Mesodermal cell (in vitro differentiated cells): ENCODE data around the gene MAN2B1. TPM values are rescaled to one million over a fixed set of nuclear protein-coding genes. Genes with fewer than 3 reads are reported as not detected.
A peak's percentile ranks its signal among the peaks of the same experiment; 100 is the strongest.
"Not testable (repeated sequence)": the region's sequence is repeated elsewhere in the genome, so short reads cannot be mapped to it uniquely, and the experiment has no call there.

Experiments used
- H3K27ac ChIP-seq: 2 replicates; pipeline ENCODE4 v1.7.0; 2013; ENCODE audit warnings: mild to moderate bottlenecking, low read depth, low read length, moderate library complexity; ENCODE audit not compliant: severe bottlenecking
- H3K36me3 ChIP-seq: 2 replicates; pipeline ENCODE4 v1.7.1; 2013; ENCODE audit warnings: mild to moderate bottlenecking, low read length, moderate library complexity; ENCODE audit not compliant: control insufficient read depth, insufficient read depth
- H3K4me1 ChIP-seq: one replicate; pipeline ENCODE4 v1.7.1; 2013; ENCODE audit warnings: mild to moderate bottlenecking, low read length; ENCODE audit not compliant: insufficient read depth, control insufficient read depth, poor library complexity, severe bottlenecking
- H3K4me3 ChIP-seq: 2 replicates; pipeline ENCODE4 v1.7.0; 2013; ENCODE audit warnings: low read length, control low read depth, mild to moderate bottlenecking; ENCODE audit not compliant: insufficient read depth, poor library complexity, severe bottlenecking; ENCODE audit errors: extremely low read depth
- H3K9me3 ChIP-seq: 2 replicates; pipeline ENCODE4 v1.7.1; 2013; ENCODE audit warnings: mild to moderate bottlenecking, low read length, moderate library complexity; ENCODE audit not compliant: control insufficient read depth
- WGBS, 2 experiments: methylation state at CpG; one replicate each; pipeline ENCODE4 v1.1.5; 2013; ENCODE audit warnings: missing lambda C conversion rate in 2 of 2; ENCODE audit not compliant: insufficient coverage in 2 of 2; 5-methylcytosine and 5-hydroxymethylcytosine counted together
- polyA plus RNA-seq, 2 experiments: library from polyadenylated mRNA; stranded (reverse); fragments of 50-300 nt; gene quantifications; one replicate each; pipeline ENCODE4 v1.2.3, GENCODE V29; 2013

The MAN2B1 gene
- polyA plus RNA-seq (2013, experiment 1 of 2) = 57.5 TPM
- 41.2 TPM for polyA plus RNA-seq (2013, experiment 2 of 2)

- Histone ChIP-seq H3K27ac (peak within 1 kb of the TSS; percentile 52), H3K4me1 (peaks cover 14% of the 10 kb centered on the region)
These were observed at the start of gene MAN2B1, which contains the start of gene WDR83 for GRCh38 chr19:12666265-12667048. Gene MAN2B1 (minus strand): TSS chr19:12666742. CDS start chr19:12666701, 41 bp downstream. Gene WDR83 (plus strand): TSS chr19:12666807. CDS start chr19:12669791, 2,984 bp downstream.

DNA sequence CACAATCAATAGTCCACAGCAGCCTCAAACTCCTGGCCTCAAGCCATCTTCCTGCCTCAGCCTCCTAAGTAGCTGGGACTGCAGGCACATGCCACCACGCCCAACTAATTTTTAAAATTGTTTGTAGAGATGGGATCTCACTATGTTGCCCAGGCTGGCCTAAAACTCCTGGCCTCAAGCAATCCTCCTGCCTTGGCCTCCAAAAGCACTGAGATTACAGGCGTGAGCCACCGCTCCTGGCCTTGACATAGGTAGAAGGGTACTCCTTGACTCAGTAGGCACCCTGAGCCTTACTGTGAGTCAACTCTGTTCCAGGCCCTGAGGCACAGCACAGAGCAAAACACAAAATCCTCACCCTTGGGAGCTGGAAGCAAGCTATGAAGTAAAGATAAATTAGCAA is 49.4 kb upstream of the MAN2B1 start:
- peaks cover 89% of the 10 kb centered on the region for H3K36me3 ChIP-seq
- no peaks in the 10 kb centered on the region for H3K9me3 ChIP-seq
- no peak overlapping the region for H3K4me3 ChIP-seq
- no peak overlapping the region for H3K27ac ChIP-seq
- 85 to 100% methylated on average over 1 to 2 of the region's 3 CpGs for WGBS, 2 experiments
- H3K4me1 ChIP-seq = no peaks in the 10 kb centered on the region

More at GRCh38 chr19:12666265-12667048, at the start of gene MAN2B1, which contains the start of gene WDR83:
- WGBS, 2 experiments = 4 to 5% methylated on average over 36 to 43 of the region's 46 CpGs
- Histone ChIP-seq H3K9me3 (no peaks in the 10 kb centered on the region), H3K4me3 (peak within 1 kb of the TSS; percentile 73), H3K36me3 (peaks cover 38% of the 10 kb centered on the region)

DNA sequence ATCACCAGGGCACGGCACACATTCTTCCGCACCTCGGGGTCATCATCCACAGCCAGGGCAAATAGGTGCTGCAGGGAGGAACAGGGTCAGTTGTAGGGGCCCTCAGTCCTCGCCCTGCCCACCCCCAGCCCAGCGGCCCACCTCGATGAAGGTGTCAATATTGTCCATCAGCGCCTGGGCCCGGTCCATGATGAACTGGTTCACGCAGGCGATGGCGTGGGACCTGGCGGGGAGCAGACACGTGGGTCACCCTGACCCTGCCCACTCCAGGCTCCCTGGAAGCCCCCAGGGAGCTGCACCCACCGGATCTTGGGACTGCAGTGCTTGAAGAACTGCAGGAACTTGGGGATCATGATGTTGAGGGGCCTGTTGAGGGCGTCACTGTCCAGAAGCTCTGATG is 48.6 kb upstream of the MAN2B1 start:
- no peaks in the 10 kb centered on the region for H3K4me1 ChIP-seq
- WGBS, 2 experiments = 95 to 96% methylated on average over 10 to 15 of the region's 15 CpGs
- no peak overlapping the region for H3K4me3 ChIP-seq
- no peaks in the 10 kb centered on the region for H3K9me3 ChIP-seq
- H3K27ac ChIP-seq = no peak overlapping the region
- peaks cover 90% of the 10 kb centered on the region for H3K36me3 ChIP-seq

DNA sequence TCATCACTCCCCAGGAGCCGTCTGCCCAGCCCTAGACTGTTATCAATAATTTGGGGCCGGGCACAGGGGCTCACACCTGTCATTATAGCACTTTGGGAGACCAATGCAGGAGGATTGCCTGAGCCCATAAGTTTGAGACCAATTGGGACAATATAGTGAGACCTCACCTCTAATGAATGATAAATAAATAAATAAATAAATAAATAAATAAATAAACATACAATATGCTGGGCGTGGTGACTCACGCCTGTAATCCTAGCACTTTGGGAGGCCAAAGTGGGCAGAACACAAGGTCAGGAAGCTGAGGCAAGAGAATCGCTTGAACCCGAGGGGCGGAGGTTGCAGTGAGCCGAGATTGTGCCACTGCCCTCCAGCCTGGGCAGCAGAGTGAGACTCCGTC is 46.8 kb upstream of the MAN2B1 start:
- H3K36me3 ChIP-seq = peaks cover 91% of the 10 kb centered on the region
- not testable (repeated sequence) for H3K27ac ChIP-seq, H3K4me3 ChIP-seq, H3K9me3 ChIP-seq, H3K4me1 ChIP-seq
- 100% methylated on average over 4 of the region's 9 CpGs; no CpG with 5 or more reads in 1 of the 2 experiments for WGBS, 2 experiments

- H3K27ac ChIP-seq, H3K4me3 ChIP-seq, H3K4me1 ChIP-seq, H3K9me3 ChIP-seq: not testable (repeated sequence)
- WGBS, 2 experiments = 80 to 85% methylated on average over 7 to 8 of the region's 14 CpGs
- H3K36me3 ChIP-seq = peaks cover 91% of the 10 kb centered on the region
These were observed 45.5 kb upstream of the MAN2B1 start for GRCh38 chr19:12712077-12712476.

DNA sequence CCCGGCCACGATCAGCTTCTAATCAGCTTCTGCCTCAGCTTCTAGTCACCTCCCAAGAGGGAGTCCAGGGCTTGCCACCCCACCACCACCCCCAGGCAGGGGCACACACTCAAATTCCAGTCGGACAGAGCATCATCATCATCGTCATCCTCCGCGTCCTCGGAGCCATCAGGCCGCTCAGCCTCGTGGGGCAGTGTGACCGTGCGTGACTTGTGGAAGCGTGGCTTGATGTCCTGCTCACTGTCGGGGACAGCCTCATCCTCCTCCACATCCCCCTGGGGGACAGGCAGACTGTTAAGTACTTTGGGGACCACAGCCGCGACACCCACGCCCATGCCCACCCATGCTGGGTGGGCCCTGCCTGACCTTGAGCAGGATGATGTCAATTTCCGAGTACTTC is 44.6 kb upstream of the MAN2B1 start:
- Histone ChIP-seq H3K4me1 (no peaks in the 10 kb centered on the region), H3K36me3 (peaks cover 91% of the 10 kb centered on the region), H3K4me3 (no peak overlapping the region), H3K9me3 (no peaks in the 10 kb centered on the region), H3K27ac (no peak overlapping the region)
- WGBS, 2 experiments = 98 to 99% methylated on average over 13 of the region's 17 CpGs

DNA sequence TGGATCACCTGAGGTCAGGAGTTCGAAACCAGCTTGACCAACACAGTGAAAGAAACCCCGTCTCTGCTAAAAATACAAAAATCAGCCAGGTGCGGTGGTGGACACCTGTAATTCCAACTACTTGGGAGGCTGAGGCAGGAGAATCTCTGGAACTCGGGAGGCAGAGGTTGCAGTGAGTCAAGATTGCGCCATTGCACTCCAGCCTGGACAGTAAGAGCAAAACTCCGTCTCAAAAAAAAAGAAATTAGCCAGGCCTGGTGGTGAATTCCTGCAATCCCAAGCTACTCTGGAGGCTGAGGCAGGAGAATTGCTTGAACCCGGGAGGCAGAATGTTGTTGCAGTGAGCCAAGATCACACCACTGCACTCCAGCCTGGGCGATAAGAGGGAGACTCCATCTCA is 42.1 kb upstream of the MAN2B1 start:
- WGBS, 2 experiments = 94 to 99% methylated on average over 6 to 8 of the region's 8 CpGs
- H3K4me3 ChIP-seq = no peak overlapping the region
- H3K4me1 ChIP-seq = no peaks in the 10 kb centered on the region
- H3K27ac ChIP-seq = no peak overlapping the region
- peaks cover 92% of the 10 kb centered on the region for H3K36me3 ChIP-seq
- no peaks in the 10 kb centered on the region for H3K9me3 ChIP-seq

DNA sequence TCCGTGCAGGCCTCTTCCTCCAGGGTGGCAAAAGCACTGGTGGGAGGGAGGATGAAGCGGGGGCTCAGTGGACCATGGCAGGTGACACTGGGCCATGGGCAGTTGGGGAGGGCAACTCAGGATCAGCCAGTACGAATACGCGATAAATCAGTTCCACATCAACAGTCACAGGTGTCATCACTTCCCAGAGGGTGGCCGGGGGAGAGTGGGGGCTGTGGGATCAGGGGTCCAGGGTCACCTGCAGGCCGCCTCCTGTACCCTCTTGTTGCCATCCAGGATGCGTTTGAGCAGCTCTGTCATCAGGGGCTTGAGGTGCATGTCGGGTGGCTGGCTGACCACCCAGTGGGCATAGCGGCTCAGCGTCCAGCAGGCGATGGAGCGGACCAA is 39.8 kb upstream of the MAN2B1 start:
- peaks cover 98% of the 10 kb centered on the region for H3K36me3 ChIP-seq
- H3K4me1 ChIP-seq = no peaks in the 10 kb centered on the region
- no peak overlapping the region for H3K4me3 ChIP-seq
- no peaks in the 10 kb centered on the region for H3K9me3 ChIP-seq
- WGBS, 2 experiments = 94 to 95% methylated on average over 12 to 13 of the region's 13 CpGs
- H3K27ac ChIP-seq = no peak overlapping the region

- Histone ChIP-seq H3K27ac (no peak overlapping the region), H3K4me3 (no peak overlapping the region), H3K9me3 (no peaks in the 10 kb centered on the region), H3K36me3 (peaks cover 98% of the 10 kb centered on the region), H3K4me1 (no peaks in the 10 kb centered on the region)
- WGBS, 2 experiments = 95 to 96% methylated on average over 21 to 24 of the region's 29 CpGs
These were observed 39.3 kb upstream of the MAN2B1 start for GRCh38 chr19:12705654-12706331.

GRCh38 chr19:12705169-12705568 is 38.6 kb upstream of the MAN2B1 start:
- 96 to 97% methylated on average over 13 of the region's 13 CpGs for WGBS, 2 experiments
- Histone ChIP-seq H3K27ac (no peak overlapping the region), H3K36me3 (peaks cover 95% of the 10 kb centered on the region), H3K4me1 (no peaks in the 10 kb centered on the region), H3K9me3 (no peaks in the 10 kb centered on the region), H3K4me3 (no peak overlapping the region)

GRCh38 chr19:12703046-12703445 is 36.5 kb upstream of the MAN2B1 start:
- peaks cover 95% of the 10 kb centered on the region for H3K36me3 ChIP-seq
- WGBS, 2 experiments = 54 to 55% methylated on average over 8 to 9 of the region's 9 CpGs
- peak overlapping the region; percentile 8 for H3K27ac ChIP-seq
- no peak overlapping the region for H3K4me3 ChIP-seq
- no peaks in the 10 kb centered on the region for H3K9me3 ChIP-seq
- H3K4me1 ChIP-seq = no peaks in the 10 kb centered on the region
